MM.1S (cell line): ENCODE data around the gene SBDS.
"Not testable (repeated sequence)": the region's sequence is repeated elsewhere in the genome, so short reads cannot be mapped to it uniquely, and the experiment has no call there.

Experiments used
- CTCF ChIP-seq: fragments of 300-600 bp; sonication (generic); IDR thresholded peaks from 2 replicates; pipeline ENCODE4 v1.5.1; 2016; ENCODE audit warnings: antibody characterized with exemption, low read length, mixed read lengths
- EZH2phosphoT487 ChIP-seq: fragments of 300-600 bp; sonication (generic); IDR thresholded peaks from 2 replicates; pipeline ENCODE4 v1.6.1; 2018; ENCODE audit warnings: antibody characterized with exemption, low read length

DNA sequence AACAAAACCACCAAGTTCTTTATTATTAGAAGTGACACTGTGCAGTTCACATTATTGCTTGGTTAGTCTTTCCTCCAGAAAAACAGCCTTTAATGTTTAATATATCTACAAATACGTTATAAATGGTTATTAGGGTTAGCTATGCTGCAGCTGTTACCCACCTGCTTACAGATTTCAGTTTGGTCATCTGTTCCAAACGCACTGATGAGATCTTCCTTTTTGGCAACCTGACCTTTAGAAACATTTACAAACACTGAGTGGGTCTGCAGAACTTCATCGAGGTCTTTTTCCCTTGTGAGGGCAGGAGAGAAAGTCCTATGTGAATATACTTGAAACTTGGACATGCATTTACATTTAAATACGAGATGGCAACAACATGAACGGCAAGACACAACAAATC, 1.3 kb downstream of the SBDS start:
- TF ChIP-seq CTCF, EZH2phosphoT487: not testable (repeated sequence)
